ENCODE data around the gene OPHN1. TPM values are rescaled to one million over a fixed set of nuclear protein-coding genes. Genes with fewer than 3 reads are reported as not detected.

OPHN1 gene

DNA sequence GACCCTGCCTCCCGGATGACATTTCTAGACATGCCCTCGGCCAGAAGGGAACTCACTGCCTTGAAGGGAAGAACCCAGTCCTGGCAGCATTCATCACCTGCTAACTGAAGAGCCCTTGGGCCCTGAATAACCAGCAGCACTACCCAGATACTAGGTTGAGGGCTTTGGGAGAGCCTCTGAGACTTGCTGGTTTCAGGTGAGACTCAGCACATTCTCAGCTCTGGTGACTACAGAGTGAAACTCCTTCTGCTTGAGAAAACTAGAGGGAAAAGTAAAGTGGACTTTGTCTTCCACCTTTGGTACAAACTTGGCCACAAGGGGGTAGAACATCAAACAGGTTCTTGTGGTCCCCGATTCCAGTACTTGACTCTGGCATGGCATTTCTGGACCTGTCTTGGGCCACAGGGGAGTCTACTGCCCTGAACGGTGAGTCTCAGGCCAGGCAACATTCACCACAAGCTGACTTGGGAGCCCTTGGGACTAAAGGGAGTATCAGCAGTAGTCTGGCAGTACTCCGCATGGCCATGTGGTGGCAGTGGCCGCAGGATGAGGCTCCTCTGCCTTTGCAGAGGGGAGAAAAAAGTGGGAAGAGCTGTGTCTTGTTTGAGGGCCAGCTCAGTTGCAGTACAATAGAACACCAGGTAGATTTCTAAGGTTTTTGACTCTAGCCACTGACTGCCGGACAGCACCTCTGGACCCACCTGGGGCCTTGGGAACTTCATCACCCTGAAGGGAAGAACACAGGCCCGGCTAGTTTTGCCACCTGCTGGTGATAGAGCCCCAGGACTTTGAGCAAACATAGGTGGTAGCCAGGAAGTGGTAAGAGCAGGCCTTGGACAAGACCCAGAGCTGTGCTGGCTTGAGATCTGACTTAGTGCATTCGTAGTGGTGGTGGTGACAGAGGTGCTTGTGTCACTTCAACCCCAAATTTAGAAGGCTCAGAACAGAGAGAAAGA lies 414.8 kb downstream of the OPHN1 start:
- Histone ChIP-seq H4K91ac (ENCODE audit: low read depth, low read length, poor library complexity) (no peak overlapping the region), H3K36me3 (replicated peaks in 1 of 2; ENCODE audit: control insufficient read depth in 2 of 2, insufficient read depth in 2 of 2, low read length in 2 of 2) (no peaks in the 10 kb centered on the region), H2BK12ac (ENCODE audit: low read length) (no peak overlapping the region), H3K4me1 (ENCODE audit: control insufficient read depth in 2 of 2, insufficient read depth in 1 of 2, low read depth in 1 of 2, low read length in 2 of 2) (no peaks in the 10 kb centered on the region), H3K14ac (ENCODE audit: low read length) (no peak overlapping the region), H3K27ac (replicated peaks; ENCODE audit: low read length) (no peak overlapping the region), H3K9me3 (replicated peaks in 1 of 2; ENCODE audit: control insufficient read depth in 2 of 2, insufficient read depth in 1 of 2, low read depth in 1 of 2, low read length in 2 of 2) (no peaks in the 10 kb centered on the region), H3K18ac (ENCODE audit: low read length) (no peak overlapping the region), H2BK15ac (ENCODE audit: low read length) (no peak overlapping the region), H3K23ac (ENCODE audit: low read depth, low read length, poor library complexity) (no peak overlapping the region), H3K4me3 (ENCODE audit: low read length in 2 of 2) (no peak overlapping the region), H4K8ac (ENCODE audit: low read depth, low read length) (no peak overlapping the region), H2BK120ac (ENCODE audit: low read depth, low read length) (no peak overlapping the region), H2AK5ac (ENCODE audit: low read depth, low read length) (no peak overlapping the region), H3K27me3 (ENCODE audit: control insufficient read depth in 3 of 3, insufficient read depth in 3 of 3, low read depth in 1 of 3, low read length in 3 of 3) (no peaks in the 10 kb centered on the region), H3K79me1 (ENCODE audit: low read depth, low read length) (no peaks in the 10 kb centered on the region), H3K4ac (ENCODE audit: low read length) (no peak overlapping the region), H3K4me2 (ENCODE audit: insufficient read depth, low read length, poor library complexity, severe bottlenecking) (no peak overlapping the region), H2BK5ac (ENCODE audit: low read length) (no peak overlapping the region), H3K9ac (ENCODE audit: low read depth, low read length, poor library complexity) (no peak overlapping the region), H2AFZ (ENCODE audit: low read length) (no peak overlapping the region)
- WGBS, 2 donors (ENCODE audit: extremely low coverage in 2 of 2, insufficient read length in 2 of 2, insufficient replicate concordance in 1 of 2): no CpG with 5 or more reads among the region's 9 CpGs
- DNase-seq (ENCODE audit: low spot score): peak; percentile 2

DNA sequence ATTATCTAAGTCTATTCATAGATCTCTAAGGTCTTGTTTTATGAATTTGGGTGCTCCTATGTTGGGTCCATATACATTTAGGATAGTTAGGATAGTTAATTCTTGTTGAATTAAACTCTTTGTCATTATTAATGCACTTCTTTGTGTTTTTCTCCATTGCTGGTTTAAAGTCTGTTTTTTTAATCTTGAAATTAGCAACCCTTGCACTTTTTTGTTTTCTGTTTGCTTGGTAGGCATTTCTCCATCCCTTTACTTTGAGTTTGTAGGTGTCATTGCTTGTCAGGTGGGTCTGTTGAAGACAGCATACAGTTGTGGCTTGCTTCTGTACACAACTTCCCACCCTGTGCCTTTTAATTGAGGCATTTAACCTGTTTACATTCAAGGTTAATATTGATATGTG lies 434.8 kb downstream of the OPHN1 start:
- H2BK12ac ChIP-seq (ENCODE audit: low read length): no peak overlapping the region
- H3K14ac ChIP-seq (ENCODE audit: low read length): no peak overlapping the region
- no peaks in the 10 kb centered on the region for H3K79me1 ChIP-seq (ENCODE audit: low read depth, low read length)
- no peak overlapping the region for H3K4me2 ChIP-seq (ENCODE audit: insufficient read depth, low read length, poor library complexity, severe bottlenecking)
- no peaks in the 10 kb centered on the region for H3K4me1 ChIP-seq (ENCODE audit: control insufficient read depth in 2 of 2, insufficient read depth in 1 of 2, low read depth in 1 of 2, low read length in 2 of 2)
- H2BK5ac ChIP-seq (ENCODE audit: low read length): no peak overlapping the region
- H4K8ac ChIP-seq (ENCODE audit: low read depth, low read length): no peak overlapping the region
- H3K18ac ChIP-seq (ENCODE audit: low read length): no peak overlapping the region
- H3K23ac ChIP-seq (ENCODE audit: low read depth, low read length, poor library complexity): no peak overlapping the region
- no peaks in the 10 kb centered on the region for H3K27me3 ChIP-seq (ENCODE audit: control insufficient read depth in 3 of 3, insufficient read depth in 3 of 3, low read depth in 1 of 3, low read length in 3 of 3)
- H2BK15ac ChIP-seq (ENCODE audit: low read length): no peak overlapping the region
- H2AK5ac ChIP-seq (ENCODE audit: low read depth, low read length): no peak overlapping the region
- H3K36me3 ChIP-seq (replicated peaks in 1 of 2; ENCODE audit: control insufficient read depth in 2 of 2, insufficient read depth in 2 of 2, low read length in 2 of 2): no peaks in the 10 kb centered on the region
- H4K91ac ChIP-seq (ENCODE audit: low read depth, low read length, poor library complexity): no peak overlapping the region
- H3K4ac ChIP-seq (ENCODE audit: low read length): no peak overlapping the region
- no peak overlapping the region for H2AFZ ChIP-seq (ENCODE audit: low read length)
- H2BK120ac ChIP-seq (ENCODE audit: low read depth, low read length): no peak overlapping the region
- H3K9me3 ChIP-seq (replicated peaks in 1 of 2; ENCODE audit: control insufficient read depth in 2 of 2, insufficient read depth in 1 of 2, low read depth in 1 of 2, low read length in 2 of 2): no peaks in the 10 kb centered on the region
- no peak overlapping the region for H3K9ac ChIP-seq (ENCODE audit: low read depth, low read length, poor library complexity)
- no peak overlapping the region for H3K4me3 ChIP-seq (ENCODE audit: low read length in 2 of 2)
- no peak overlapping the region for H3K27ac ChIP-seq (replicated peaks; ENCODE audit: low read length)
- no peak for DNase-seq (ENCODE audit: low spot score)

Small RNA genes lying within 50 kb of the gene (small RNA-seq; reads per million reads assigned to genes)
- not detected for gene RF00019 (ENCODE audit: insufficient read depth)
- gene RNU6-1225P (ENCODE audit: insufficient read depth): not detected
